Psoas muscle (tissue), 8 donors: ENCODE data around the gene WRAP73. TPM values are rescaled to one million over a fixed set of nuclear protein-coding genes. Genes with fewer than 3 reads are reported as not detected.

Source experiments
- ATAC-seq, 4 donors: fragments of 200-7000 bp; cut with Tn5 transposase; one replicate each; pipeline ENCODE4 v1.9.1; 2020; ENCODE audit warnings: moderate library complexity in 3 of 4, mild to moderate bottlenecking in 2 of 4
- DNase-seq, 2 donors: peaks; one replicate each; pipeline ENCODE4 v3.0.0-alpha.2; 2020
- H3K27ac ChIP-seq: fragments of 200-600 bp; one replicate; pipeline ENCODE4 v1.8.0; 2022
- H3K27me3 ChIP-seq, 3 donors: fragments of 200-600 bp in 1 of 3; one replicate each; pipeline versions ENCODE4 v1.6.1 to v1.8.0; 2013 to 2022; ENCODE audit warnings: low read length in 2 of 3, mild to moderate bottlenecking in 2 of 3, moderate library complexity in 1 of 3; ENCODE audit not compliant: insufficient read depth in 3 of 3
- H3K36me3 ChIP-seq, 2 donors: fragments of 200-600 bp in 1 of 2; one replicate each; pipeline versions ENCODE4 v1.6.1 to v1.8.0; 2013 to 2022; ENCODE audit warnings: low read depth in 1 of 2, mild to moderate bottlenecking in 1 of 2, moderate library complexity in 1 of 2; ENCODE audit not compliant: insufficient read depth in 1 of 2
- H3K4me1 ChIP-seq: fragments of 200-600 bp; one replicate; pipeline ENCODE4 v1.8.0; 2022
- H3K4me3 ChIP-seq: fragments of 200-600 bp; one replicate; pipeline ENCODE4 v1.8.0; 2022; ENCODE audit warnings: mild to moderate bottlenecking
- H3K9me3 ChIP-seq: fragments of 200-600 bp; one replicate; pipeline ENCODE4 v1.8.0; 2022
- CTCF ChIP-seq: fragments of 200-600 bp; IDR thresholded peaks from one replicate; pipeline ENCODE4 v1.8.0; 2022; ENCODE audit warnings: antibody characterized with exemption
- WGBS, 3 donors: extraction: QIAGEN DNeasy Blood & Tissue Kit; methylation state at CpG; one replicate each; pipeline versions ENCODE4 v1.1.6 to v1.1.7; 2013; 5-methylcytosine and 5-hydroxymethylcytosine counted together
- intact Hi-C, 2 donors: fragments of 100-400 bp; cut with DNase I; formaldehyde crosslinking; loops; one replicate each; pipeline versions ENCODE4 v1.11.0 to v1.14.2; 2022
- polyA plus RNA-seq, 3 donors: library from polyadenylated mRNA; stranded (reverse); fragments of 200-250 nt; gene quantifications; one replicate each; pipeline ENCODE4 v1.2.3, GENCODE V29; 2013
- total RNA-seq, 4 donors: library from RNA; stranded (reverse); fragmentation: NEBNext Ultra II Directional in 2 of 4; extraction: Animal tissue kit (Norgen Biotek cat#: 25700) in 2 of 4; gene quantifications; one replicate each; pipeline versions ENCODE4 v1.2.1 to v1.2.4, GENCODE V29; 2021 to 2023
- donor health status: healthy with polysubstance abuse.
- donor health status: DM: no; HTN: no; CAD: no; lungs with moderate emphysema.
- donor health status: Bipolar disorder and iron deficiency.
- donor health status: healthy.
- donor health status: DM: yes; HTN: yes; CAD: no.
- donor health status: DM: no; HTN: no; CAD: no.
- donor health status: DM: no; HTN: no; CAD: no.
- donor health status: DM: yes; HTN: yes; CAD: no.

Gene WRAP73
- total and polyA plus RNA-seq, 7 donors: 10.8 to 21.8 (median 12.6) TPM

- H3K4me1 ChIP-seq: peaks cover 8% of the 10 kb centered on the region
- no peaks in the 10 kb centered on the region for H3K27me3 ChIP-seq
- H3K9me3 ChIP-seq: no peaks in the 10 kb centered on the region
- ATAC-seq: no peak
- no peak for DNase-seq
- intact Hi-C loops: no loop called here
- H3K27ac ChIP-seq: no peak overlapping the region
- peaks cover 11 to 85% of the 10 kb centered on the region in 2 donors for H3K36me3 ChIP-seq
- whole genome bisulfite sequencing, 3 donors: 86 to 89% (median 89%) methylated on average over 15 to 16 of the region's 16 CpGs
- TF ChIP-seq CTCF: no peak
- H3K4me3 ChIP-seq: no peak overlapping the region
Measured at GRCh38 chr1:3629561-3630160, 20.2 kb downstream of the WRAP73 start.

- DNase-seq: no peak
- WGBS, 3 donors: 83 to 86% (median 83%) methylated on average over 10 of the region's 10 CpGs
Measured at GRCh38 chr1:3628445-3628844, 21.5 kb downstream of the WRAP73 start.

GRCh38 chr1:3627515-3628253 lies 22.2 kb downstream of the WRAP73 start:
- intact Hi-C loops: no loop called here
- Histone ChIP-seq H3K27ac (no peak overlapping the region), H3K4me3 (no peak overlapping the region), H3K4me1 (peaks cover 16% of the 10 kb centered on the region), H3K27me3 (no peaks in the 10 kb centered on the region), H3K9me3 (no peaks in the 10 kb centered on the region), H3K36me3 (peaks cover 11 to 65% of the 10 kb centered on the region in 2 donors)
- 90 to 92% (median 91%) methylated on average over 26 of the region's 26 CpGs for WGBS, 3 donors
- DNase-seq (peak in 1 of 2 donors; percentile 40), ATAC-seq (no peak)
- no peak for TF ChIP-seq CTCF

More at GRCh38 chr1:3628445-3628844, 21.5 kb downstream of the WRAP73 start:
- no peak for ATAC-seq
- Histone ChIP-seq H3K4me3 (no peak overlapping the region), H3K27ac (no peak overlapping the region), H3K36me3 (peaks cover 11 to 73% of the 10 kb centered on the region in 2 donors), H3K4me1 (peaks cover 12% of the 10 kb centered on the region), H3K9me3 (no peaks in the 10 kb centered on the region), H3K27me3 (no peaks in the 10 kb centered on the region)
- TF ChIP-seq CTCF: no peak
- intact Hi-C loops: no loop called here

- DNase-seq (no peak), ATAC-seq (no peak)
- Histone ChIP-seq H3K36me3 (peaks cover 11 to 50% of the 10 kb centered on the region in 2 donors), H3K4me3 (peak overlapping the region; percentile 88), H3K27me3 (no peaks in the 10 kb centered on the region), H3K9me3 (no peaks in the 10 kb centered on the region), H3K27ac (peak overlapping the region; percentile 85), H3K4me1 (peaks cover 16% of the 10 kb centered on the region)
- intact Hi-C loops: no loop called here
- WGBS, 3 donors: 74 to 80% (median 78%) methylated on average over 4 of the region's 4 CpGs
- no peak for TF ChIP-seq CTCF
Measured at GRCh38 chr1:3626025-3626424, 23.9 kb downstream of the WRAP73 start.
